ENCODE measurements around the gene C19orf67. TPM values are rescaled to one million over a fixed set of nuclear protein-coding genes. Genes with fewer than 3 reads are reported as not detected.
"Not testable (repeated sequence)": the region's sequence is repeated elsewhere in the genome, so short reads cannot be mapped to it uniquely, and the experiment has no call there.

Gene C19orf67
- total RNA-seq, 1 experiment from 2014 or later = not detected

- Histone ChIP-seq H3K4me3 (ENCODE audit: low read depth, low read length) (no peak overlapping the region), H3K4me1 (no peaks in the 10 kb centered on the region), H3K36me3 (ENCODE audit: control insufficient read depth, insufficient read depth, low read length) (no peaks in the 10 kb centered on the region), H3K27me3 (replicated peaks; ENCODE audit: control insufficient read depth, insufficient read depth, low read length) (no peaks in the 10 kb centered on the region), H3K9me3 (peaks cover 6% of the 10 kb centered on the region; the same call in 1 of the 2 replicates)
- H3K9me3 Mint-ChIP-seq (ENCODE audit: unreplicated experiment) = no peaks in the 10 kb centered on the region
- peaks cover 7% of the 10 kb centered on the region for H3K36me3 Mint-ChIP-seq (ENCODE audit: insufficient read depth, unreplicated experiment)
- ChIA-PET CTCF (interaction anchor here (1.4 kb wide), 1 partner anchor 17 kb away, joined by 5 read pairs; the partner anchor contains the start of gene IL27RA), POLR2A (no interaction called here)
- DNase-seq = peak in 1 of 2 experiments; percentile 71
- TF ChIP-seq CTCF (IDR thresholded peaks at IDR 0.05; ENCODE audit: insufficient read depth in 1 of 2, low read depth in 1 of 2, low read length in 1 of 2, severe bottlenecking in 1 of 2, unreplicated experiment in 1 of 2) = peak; percentile 67 to 76
- intact Hi-C loops (cut with micrococcal nuclease; ENCODE audit: unreplicated experiment) = no loop called here
- no TSS peak for BruUV-seq (replicated peaks)
- H3K27me3 Mint-ChIP-seq (ENCODE audit: insufficient read depth, unreplicated experiment) = no peaks in the 10 kb centered on the region
- no peaks in the 10 kb centered on the region for H3K4me1 Mint-ChIP-seq (ENCODE audit: low read depth, unreplicated experiment)
- no peak overlapping the region for H3K4me3 Mint-ChIP-seq (ENCODE audit: unreplicated experiment)
- H3K27ac Mint-ChIP-seq (ENCODE audit: unreplicated experiment) = no peak overlapping the region
Observed at GRCh38 chr19:14048443-14049153, 37.0 kb downstream of the C19orf67 start.

DNA sequence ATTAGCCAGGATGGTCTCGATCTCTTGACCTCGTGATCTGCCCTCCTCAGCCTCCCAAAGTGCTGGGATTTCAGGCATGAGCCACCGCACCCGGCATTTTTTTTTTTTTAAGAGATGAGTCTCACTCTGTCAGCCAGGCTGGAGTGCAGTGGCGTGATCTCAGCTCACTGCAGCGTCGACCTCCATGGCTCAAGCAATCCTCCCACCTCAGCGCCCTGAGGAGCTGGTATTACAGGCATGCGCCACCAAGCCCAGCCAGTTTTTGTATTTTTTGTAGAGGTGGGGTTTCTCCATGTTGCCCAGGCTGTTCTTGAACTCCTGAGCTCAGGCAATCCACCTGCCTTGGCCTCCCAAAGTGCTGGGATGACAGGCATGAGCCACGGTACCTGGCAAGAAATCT is 37.7 kb downstream of the C19orf67 start:
- H3K36me3 ChIP-seq (ENCODE audit: control insufficient read depth, insufficient read depth, low read length); H3K4me1 Mint-ChIP-seq (ENCODE audit: low read depth, unreplicated experiment); H3K4me3 Mint-ChIP-seq (ENCODE audit: unreplicated experiment); POLR2A ChIA-PET; BruUV-seq (replicated peaks); H3K4me1 ChIP-seq; H3K9me3 Mint-ChIP-seq (ENCODE audit: unreplicated experiment); DNase-seq; H3K27me3 Mint-ChIP-seq (ENCODE audit: insufficient read depth, unreplicated experiment); H3K4me3 ChIP-seq (ENCODE audit: low read depth, low read length); H3K27me3 ChIP-seq (replicated peaks; ENCODE audit: control insufficient read depth, insufficient read depth, low read length); intact Hi-C loops (cut with micrococcal nuclease; ENCODE audit: unreplicated experiment); H3K9me3 ChIP-seq; H3K36me3 Mint-ChIP-seq (ENCODE audit: insufficient read depth, unreplicated experiment); H3K27ac Mint-ChIP-seq (ENCODE audit: unreplicated experiment): not testable (repeated sequence)
- CTCF ChIA-PET = interaction anchor here (0.6 to 1.4 kb wide), 3 partner anchors 16 to 34 kb away, joined by 4 to 7 read pairs (median 5); partner anchors contain the start of gene IL27RA

DNA sequence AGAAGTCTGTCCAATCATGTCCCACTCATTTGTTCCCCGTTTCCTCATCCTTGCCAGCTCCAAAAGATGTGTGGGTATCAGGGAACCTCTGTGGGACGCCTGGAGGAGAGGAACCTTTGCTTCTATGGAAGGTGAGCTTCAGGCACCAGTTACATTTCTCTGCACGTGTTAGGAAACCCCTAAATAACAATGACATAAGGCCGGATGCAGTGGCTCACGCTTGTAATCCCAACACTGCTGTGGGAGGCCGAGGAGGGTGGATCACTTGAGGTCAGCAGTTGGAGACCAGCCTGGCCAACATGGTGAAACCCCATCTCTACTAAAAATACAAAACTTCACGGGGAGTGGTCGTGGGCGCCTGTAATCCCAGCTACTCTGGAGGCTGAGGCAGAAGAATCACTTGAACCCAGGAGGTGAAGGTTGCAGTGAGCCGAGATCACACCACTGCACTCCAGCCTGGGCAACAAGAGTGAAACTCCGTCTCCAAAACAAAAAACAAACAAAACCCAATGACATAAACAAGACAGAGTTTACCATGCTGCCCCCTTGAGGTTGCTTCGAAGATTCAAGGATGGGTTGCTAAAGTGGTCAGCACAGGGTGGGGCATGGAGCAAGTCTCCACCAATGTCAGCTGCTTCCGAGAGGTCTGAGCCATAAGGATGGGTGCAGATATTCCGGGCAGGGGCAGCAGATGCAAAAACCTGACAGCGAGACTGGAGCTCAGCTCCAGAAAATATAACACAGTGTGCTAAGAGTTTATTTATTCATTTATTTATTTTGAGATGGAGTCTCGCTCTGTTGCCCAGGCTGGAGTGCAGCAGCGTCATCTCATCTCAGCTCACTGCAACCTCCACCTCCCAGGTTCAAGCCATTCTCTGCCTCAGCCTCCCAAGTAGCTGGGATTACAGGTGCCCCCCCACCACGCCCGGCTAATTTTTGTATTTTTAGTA is 42.6 kb downstream of the C19orf67 start:
- POLR2A ChIA-PET; H3K4me3 ChIP-seq (ENCODE audit: low read depth, low read length); H3K27me3 Mint-ChIP-seq (ENCODE audit: insufficient read depth, unreplicated experiment); H3K9me3 Mint-ChIP-seq (ENCODE audit: unreplicated experiment); intact Hi-C loops (cut with micrococcal nuclease; ENCODE audit: unreplicated experiment); H3K4me1 ChIP-seq; H3K4me3 Mint-ChIP-seq (ENCODE audit: unreplicated experiment); H3K27me3 ChIP-seq (replicated peaks; ENCODE audit: control insufficient read depth, insufficient read depth, low read length); H3K36me3 Mint-ChIP-seq (ENCODE audit: insufficient read depth, unreplicated experiment); H3K4me1 Mint-ChIP-seq (ENCODE audit: low read depth, unreplicated experiment); H3K9me3 ChIP-seq; H3K36me3 ChIP-seq (ENCODE audit: control insufficient read depth, insufficient read depth, low read length); BruUV-seq (replicated peaks): not testable (repeated sequence)
- peak; percentile 23 to 32 for TF ChIP-seq CTCF (IDR thresholded peaks at IDR 0.05; ENCODE audit: insufficient read depth in 1 of 2, low read depth in 1 of 2, low read length in 1 of 2, severe bottlenecking in 1 of 2, unreplicated experiment in 1 of 2)
- DNase-seq = peak in 1 of 2 experiments; percentile 50
- peak overlapping the region; percentile 42 for H3K27ac Mint-ChIP-seq (ENCODE audit: unreplicated experiment)
- CTCF ChIA-PET = interaction anchor here (1.1 kb wide), 1 partner anchor 132 kb away, joined by 3 read pairs; no protein-coding TSS in a partner anchor
